Measurements from ENCODE around the gene SHOC2. TPM values are rescaled to one million over a fixed set of nuclear protein-coding genes. Genes with fewer than 3 reads are reported as not detected.

Gene SHOC2
- total RNA-seq, 2 experiments from 2014 or later, result 34.2 to 35.4 TPM

- intact Hi-C loops (cut with micrococcal nuclease), result loop anchor here (5.0 to 10.0 kb wide), 2 partner anchors 126 to 258 kb away; no protein-coding TSS in a partner anchor
- peak overlapping the region; percentile 86 for H3K4me3 Mint-ChIP-seq
- no peak for TF ChIP-seq CTCF (IDR thresholded peaks at IDR 0.05)
- peaks cover 32% of the 10 kb centered on the region for H3K36me3 Mint-ChIP-seq (ENCODE audit: low read depth)
- DNase-seq (no peak), ATAC-seq (no peak)
- H3K27me3 Mint-ChIP-seq, result no peaks in the 10 kb centered on the region
- peaks cover 56% of the 10 kb centered on the region for H3K4me1 Mint-ChIP-seq (ENCODE audit: low read depth)
- H3K27ac Mint-ChIP-seq, result peak overlapping the region; percentile 95
- ChIA-PET CTCF (interaction anchor here (0.8 to 1.3 kb wide), 4 partner anchors 12 to 127 kb away, joined by 3 read pairs; no protein-coding TSS in a partner anchor), POLR2A (interaction anchor here (0.7 to 2.3 kb wide), 11 partner anchors 9 to 127 kb away, joined by 3 to 15 read pairs (median 4); partner anchors contain the start of genes BBIP1 and SHOC2)
- H3K9me3 Mint-ChIP-seq, result no peaks in the 10 kb centered on the region
Measured at GRCh38 chr10:110872984-110873923, 46.1 kb upstream of the SHOC2 start.

- no peaks in the 10 kb centered on the region for H3K27me3 Mint-ChIP-seq
- no peaks in the 10 kb centered on the region for H3K9me3 Mint-ChIP-seq
- peaks cover 38% of the 10 kb centered on the region for H3K36me3 Mint-ChIP-seq (ENCODE audit: low read depth)
- ChIA-PET POLR2A (interaction anchor here (0.7 to 2.3 kb wide), 6 partner anchors 12 to 125 kb away, joined by 3 to 15 read pairs (median 6); no protein-coding TSS in a partner anchor), CTCF (no interaction called here)
- ATAC-seq (no peak), DNase-seq (no peak)
- no peak for TF ChIP-seq CTCF (IDR thresholded peaks at IDR 0.05)
- peak overlapping the region; percentile 92 for H3K27ac Mint-ChIP-seq
- H3K4me1 Mint-ChIP-seq (ENCODE audit: low read depth), result peaks cover 56% of the 10 kb centered on the region
- intact Hi-C loops (cut with micrococcal nuclease), result loop anchor here (5.0 to 10.0 kb wide), 2 partner anchors 127 to 259 kb away; no protein-coding TSS in a partner anchor
- H3K4me3 Mint-ChIP-seq, result peak overlapping the region; percentile 86
Measured at GRCh38 chr10:110873951-110874350, 45.5 kb upstream of the SHOC2 start.

- H3K27me3 Mint-ChIP-seq, result no peaks in the 10 kb centered on the region
- ChIA-PET POLR2A (interaction anchor here (0.7 to 1.8 kb wide), 6 partner anchors 8 to 31 kb away, joined by 3 to 7 read pairs (median 4); no protein-coding TSS in a partner anchor), CTCF (interaction anchor here (0.9 to 1.8 kb wide), 6 partner anchors 9 to 72 kb away, joined by 3 to 5 read pairs (median 3); no protein-coding TSS in a partner anchor)
- H3K4me3 Mint-ChIP-seq, result peak overlapping the region; percentile 42
- TF ChIP-seq CTCF (IDR thresholded peaks at IDR 0.05), result no peak
- H3K4me1 Mint-ChIP-seq (ENCODE audit: low read depth), result peaks cover 54% of the 10 kb centered on the region
- peak overlapping the region; percentile 69 for H3K27ac Mint-ChIP-seq
- ATAC-seq (no peak), DNase-seq (no peak)
- H3K9me3 Mint-ChIP-seq, result no peaks in the 10 kb centered on the region
- intact Hi-C loops (cut with micrococcal nuclease), result loop anchor here (10.0 kb wide), 1 partner anchor 261 kb away; no protein-coding TSS in a partner anchor
- H3K36me3 Mint-ChIP-seq (ENCODE audit: low read depth), result peaks cover 46% of the 10 kb centered on the region
Measured at GRCh38 chr10:110876000-110876399, 43.4 kb upstream of the SHOC2 start.

- CTCF ChIA-PET, result interaction anchor here (0.9 to 1.8 kb wide), 6 partner anchors 9 to 129 kb away, joined by 3 to 5 read pairs (median 3); no protein-coding TSS in a partner anchor
- H3K4me1 Mint-ChIP-seq (ENCODE audit: low read depth), result peaks cover 58% of the 10 kb centered on the region
- TF ChIP-seq CTCF (IDR thresholded peaks at IDR 0.05), result no peak
- H3K4me3 Mint-ChIP-seq, result no peak overlapping the region
- DNase-seq, result no peak
- H3K27me3 Mint-ChIP-seq, result no peaks in the 10 kb centered on the region
- intact Hi-C loops (cut with micrococcal nuclease), result loop anchor here (10.0 kb wide), 1 partner anchor 262 kb away; no protein-coding TSS in a partner anchor
- peak overlapping the region; percentile 53 for H3K27ac Mint-ChIP-seq
- H3K9me3 Mint-ChIP-seq, result no peaks in the 10 kb centered on the region
- ATAC-seq, result no peak
- H3K36me3 Mint-ChIP-seq (ENCODE audit: low read depth), result peaks cover 52% of the 10 kb centered on the region
- POLR2A ChIA-PET, result interaction anchor here (1.2 to 1.8 kb wide), 3 partner anchors 10 to 24 kb away, joined by 3 to 7 read pairs (median 5); no protein-coding TSS in a partner anchor
Measured at GRCh38 chr10:110876788-110877187, 42.6 kb upstream of the SHOC2 start.
